Endodermal cell (in vitro differentiated cells): ENCODE data around the gene UBE2V1. TPM values are rescaled to one million over a fixed set of nuclear protein-coding genes. Genes with fewer than 3 reads are reported as not detected.
A peak's percentile ranks its signal among the peaks of the same experiment; 100 is the strongest.

Source experiments
- DNase-seq: peaks from one replicate; pipeline ENCODE4 v3.0.0-alpha.2; 2017
- H3K27ac ChIP-seq: 2 replicates; pipeline ENCODE4 v1.5.1; 2013; ENCODE audit warnings: mild to moderate bottlenecking, low read depth, low read length, moderate library complexity
- H3K27me3 ChIP-seq: 2 replicates; pipeline ENCODE4 v1.6.1; 2013; ENCODE audit warnings: mild to moderate bottlenecking, low read length, moderate library complexity; ENCODE audit not compliant: insufficient read depth, control insufficient read depth, poor library complexity, severe bottlenecking
- H3K36me3 ChIP-seq: 2 replicates; pipeline ENCODE4 v1.7.0; 2013; ENCODE audit warnings: mild to moderate bottlenecking, low read length, moderate library complexity; ENCODE audit not compliant: control insufficient read depth, insufficient read depth
- H3K4me1 ChIP-seq: one replicate; pipeline ENCODE4 v1.7.0; 2013; ENCODE audit warnings: low read length; ENCODE audit not compliant: control insufficient read depth, insufficient read depth
- H3K4me3 ChIP-seq: 2 replicates; pipeline ENCODE4 v1.5.1; 2013; ENCODE audit warnings: mild to moderate bottlenecking, low read length, moderate library complexity
- H3K9ac ChIP-seq: 2 replicates; pipeline ENCODE4 v1.6.1; 2013; ENCODE audit warnings: mild to moderate bottlenecking, low read length, moderate library complexity; ENCODE audit not compliant: poor library complexity, severe bottlenecking; ENCODE audit errors: extremely low read depth
- H3K9me3 ChIP-seq: 2 replicates; pipeline ENCODE4 v1.6.1; 2013; ENCODE audit warnings: mild to moderate bottlenecking, low read length, moderate library complexity; ENCODE audit not compliant: control insufficient read depth
- H3K27ac Mint-ChIP-seq: 2 replicates; pipeline ENCODE4 v1.8.0; 2020; ENCODE audit warnings: mixed read lengths
- H3K27me3 Mint-ChIP-seq: 2 replicates; pipeline ENCODE4 v1.8.0; 2021; ENCODE audit warnings: mild to moderate bottlenecking, mixed read lengths; ENCODE audit not compliant: insufficient read depth
- H3K36me3 Mint-ChIP-seq: 2 replicates; pipeline ENCODE4 v1.8.0; 2020; ENCODE audit warnings: low read depth, mixed read lengths
- H3K4me1 Mint-ChIP-seq: 2 replicates; pipeline ENCODE4 v1.8.0; 2020; ENCODE audit warnings: mixed read lengths
- H3K4me3 Mint-ChIP-seq: 2 replicates; pipeline ENCODE4 v1.8.0; 2020; ENCODE audit warnings: mild to moderate bottlenecking, moderate library complexity, mixed read lengths
- H3K9me3 Mint-ChIP-seq: 2 replicates; pipeline ENCODE4 v1.8.0; 2020; ENCODE audit warnings: mild to moderate bottlenecking, mixed read lengths
- CTCF ChIP-seq: fragments of 200-600 bp; sonication (generic); conservative IDR thresholded peaks from 2 replicates; pipeline ENCODE4 v1.5.0; 2021; ENCODE audit warnings: antibody characterized with exemption, mild to moderate bottlenecking
- WGBS, 2 experiments: methylation state at CpG; one replicate each; pipeline versions ENCODE4 v1.1.5 to v1.1.7; 2013; ENCODE audit warnings: missing lambda C conversion rate in 2 of 2, mixed read lengths in 1 of 2; ENCODE audit not compliant: insufficient coverage in 1 of 2, insufficient read length in 1 of 2; 5-methylcytosine and 5-hydroxymethylcytosine counted together
- total RNA-seq, 2 donors: library from RNA; stranded (reverse); fragmentation: NEBNext Ultra II Directional in 1 of 2; extraction: Animal tissue kit (Norgen Biotek cat#: 25700) in 1 of 2; gene quantifications; 2 replicates in 1 of 2; 3 replicates in 1 of 2; pipeline ENCODE4 v1.2.1, GENCODE V29; 2021

Gene UBE2V1
- total RNA-seq, 2 donors from 2014 or later = 165 to 168 TPM

GRCh38 chr20:50062006-50062838 lies 50.7 kb downstream of the UBE2V1 start:
- TF ChIP-seq CTCF = no peak
- no peaks in the 10 kb centered on the region for H3K36me3 Mint-ChIP-seq
- H3K27ac Mint-ChIP-seq = no peak overlapping the region
- WGBS, 2 experiments = 87 to 97% methylated on average over 7 to 13 of the region's 13 CpGs
- no peak overlapping the region for H3K4me3 Mint-ChIP-seq
- Histone ChIP-seq H3K27me3 (no peaks in the 10 kb centered on the region), H3K9ac (no peak overlapping the region), H3K36me3 (no peaks in the 10 kb centered on the region), H3K9me3 (no peaks in the 10 kb centered on the region), H3K27ac (no peak overlapping the region), H3K4me1 (no peaks in the 10 kb centered on the region), H3K4me3 (no peak overlapping the region)
- no peaks in the 10 kb centered on the region for H3K27me3 Mint-ChIP-seq
- peaks cover 4% of the 10 kb centered on the region for H3K4me1 Mint-ChIP-seq
- DNase-seq = no peak
- peaks cover 2% of the 10 kb centered on the region for H3K9me3 Mint-ChIP-seq

- Histone ChIP-seq H3K36me3 (no peaks in the 10 kb centered on the region), H3K27ac (no peak overlapping the region), H3K4me3 (no peak overlapping the region), H3K9ac (no peak overlapping the region), H3K4me1 (no peaks in the 10 kb centered on the region), H3K27me3 (no peaks in the 10 kb centered on the region), H3K9me3 (no peaks in the 10 kb centered on the region)
- Mint-ChIP-seq H3K27ac (no peak overlapping the region), H3K36me3 (no peaks in the 10 kb centered on the region), H3K27me3 (no peaks in the 10 kb centered on the region), H3K4me3 (no peak overlapping the region), H3K9me3 (peaks cover 2% of the 10 kb centered on the region), H3K4me1 (peaks cover 3% of the 10 kb centered on the region)
- 88 to 95% methylated on average over 4 to 6 of the region's 6 CpGs for WGBS, 2 experiments
- DNase-seq = peak; percentile 53
- TF ChIP-seq CTCF = no peak
Observed at GRCh38 chr20:50061151-50062005, 51.6 kb downstream of the UBE2V1 start.

GRCh38 chr20:50058662-50059402 lies 54.1 kb downstream of the UBE2V1 start:
- Mint-ChIP-seq H3K4me3 (no peak overlapping the region), H3K9me3 (peaks cover 2% of the 10 kb centered on the region), H3K36me3 (no peaks in the 10 kb centered on the region), H3K27ac (no peak overlapping the region), H3K4me1 (peaks cover 5% of the 10 kb centered on the region), H3K27me3 (no peaks in the 10 kb centered on the region)
- Histone ChIP-seq H3K4me1 (peaks cover 3% of the 10 kb centered on the region), H3K4me3 (no peak overlapping the region), H3K9ac (no peak overlapping the region), H3K36me3 (no peaks in the 10 kb centered on the region), H3K27ac (no peak overlapping the region), H3K9me3 (no peaks in the 10 kb centered on the region), H3K27me3 (no peaks in the 10 kb centered on the region)
- TF ChIP-seq CTCF = no peak
- peak; percentile 43 for DNase-seq
- WGBS, 2 experiments = 80 to 85% methylated on average over 9 to 10 of the region's 11 CpGs
